ENCODE measurements around the gene BARX2. TPM values are rescaled to one million over a fixed set of nuclear protein-coding genes. Genes with fewer than 3 reads are reported as not detected.
"Not testable (repeated sequence)": the region's sequence is repeated elsewhere in the genome, so short reads cannot be mapped to it uniquely, and the experiment has no call there.

Gene BARX2, protein sequence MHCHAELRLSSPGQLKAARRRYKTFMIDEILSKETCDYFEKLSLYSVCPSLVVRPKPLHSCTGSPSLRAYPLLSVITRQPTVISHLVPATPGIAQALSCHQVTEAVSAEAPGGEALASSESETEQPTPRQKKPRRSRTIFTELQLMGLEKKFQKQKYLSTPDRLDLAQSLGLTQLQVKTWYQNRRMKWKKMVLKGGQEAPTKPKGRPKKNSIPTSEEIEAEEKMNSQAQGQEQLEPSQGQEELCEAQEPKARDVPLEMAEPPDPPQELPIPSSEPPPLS
- total RNA-seq = 1 to 10 TPM; 3.2 to 3.8 TPM

DNA sequence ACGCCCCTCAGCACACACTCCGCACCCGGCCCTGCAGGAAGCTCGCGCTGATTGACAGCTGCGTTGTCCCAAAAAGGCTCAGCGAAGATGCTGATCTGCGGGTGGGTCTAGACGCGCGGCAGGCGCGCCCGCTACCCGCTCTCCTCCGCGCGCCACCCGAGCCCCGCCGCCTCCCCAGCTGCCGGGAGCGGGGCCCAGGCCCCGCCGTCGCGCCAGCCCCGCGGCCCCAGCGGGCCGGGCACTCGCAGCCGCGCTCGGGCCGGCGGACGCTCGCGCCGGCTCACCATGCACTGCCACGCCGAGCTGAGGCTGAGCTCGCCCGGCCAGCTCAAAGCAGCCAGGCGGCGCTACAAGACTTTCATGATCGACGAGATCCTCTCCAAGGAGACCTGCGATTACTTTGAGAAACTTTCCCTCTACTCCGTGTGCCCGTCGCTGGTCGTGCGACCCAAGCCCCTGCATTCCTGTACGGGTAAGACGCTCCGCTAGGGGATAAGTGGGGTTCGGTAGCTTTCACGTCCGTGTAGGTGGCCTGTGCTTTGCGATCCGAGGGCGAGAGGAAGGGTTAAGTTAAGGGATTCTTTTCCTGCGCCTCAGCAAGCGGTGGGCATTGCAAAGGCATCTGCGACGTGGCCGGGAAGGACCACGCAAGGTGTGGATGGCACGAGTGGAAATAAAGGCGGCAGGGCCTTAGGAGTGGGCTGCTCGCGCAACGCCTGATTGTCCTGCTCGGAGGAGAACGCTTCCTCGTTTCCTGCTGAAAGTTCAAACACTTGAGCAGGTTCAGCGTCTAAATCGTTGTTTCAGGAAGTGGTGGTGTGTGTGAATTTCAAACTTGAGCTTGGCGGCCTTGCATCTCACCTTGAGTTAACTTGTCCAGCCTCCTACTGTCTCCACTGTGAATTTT, at the start of gene BARX2:
Gene BARX2, plus strand, starts transcription at position 98 of the 907 bp plus-strand sequence. Its CDS starts 188 bp downstream, at position 286.
- Mint-ChIP-seq H3K27me3 (ENCODE audit: low read depth) (peaks cover 70% of the 10 kb centered on the region), H3K27ac (no peak within 1 kb of the TSS)
- intact Hi-C loops (cut with micrococcal nuclease) = loop anchor here (1.0 to 2.0 kb wide), 5 partner anchors 12 to 375 kb away; no protein-coding TSS in a partner anchor

DNA sequence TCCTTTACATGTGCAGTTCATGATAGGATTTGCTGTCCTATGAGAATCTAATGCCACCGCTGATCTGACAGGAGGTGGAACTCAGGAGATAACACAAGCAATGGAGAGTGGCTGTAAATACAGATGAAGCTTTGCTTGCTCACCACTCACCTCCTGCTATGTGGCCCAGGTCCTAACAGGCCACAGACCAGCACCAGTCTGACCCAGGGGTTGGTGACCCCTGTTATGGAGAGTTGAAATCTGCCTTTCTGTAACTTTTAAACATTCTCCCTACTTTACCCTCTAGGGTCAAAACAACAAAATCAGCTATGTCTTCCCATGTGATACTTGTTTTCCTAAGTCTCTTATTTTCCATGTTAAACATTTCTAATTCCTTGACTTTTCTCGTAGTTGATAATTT, 48.7 kb upstream of the BARX2 start:
- Mint-ChIP-seq H3K9me3 (no peaks in the 10 kb centered on the region), H3K4me3 (no peak overlapping the region), H3K4me1 (ENCODE audit: low read depth) (peaks cover under 1% of the 10 kb centered on the region), H3K27me3 (ENCODE audit: low read depth) (no peaks in the 10 kb centered on the region), H3K27ac (no peak overlapping the region), H3K36me3 (ENCODE audit: low read depth) (no peaks in the 10 kb centered on the region)
- CTCF ChIA-PET = interaction anchor here (0.6 to 1.7 kb wide), 4 partner anchors 8 to 18 kb away, joined by 3 to 4 read pairs (median 3); no protein-coding TSS in a partner anchor
- intact Hi-C loops (cut with micrococcal nuclease) = no loop called here
- DNase-seq = no peak

More for the DNA sequence above, at the start of gene BARX2:
- CTCF ChIA-PET = interaction anchor here (0.7 to 4.1 kb wide), 12 partner anchors 9 to 373 kb away, joined by 3 to 33 read pairs (median 4); no protein-coding TSS in a partner anchor
- peaks cover 24% of the 10 kb centered on the region for H3K4me1 Mint-ChIP-seq (ENCODE audit: low read depth)
- DNase-seq = peak; percentile 77
- H3K4me3 Mint-ChIP-seq = peak within 1 kb of the TSS; percentile 71
- no peaks in the 10 kb centered on the region for H3K36me3 Mint-ChIP-seq (ENCODE audit: low read depth)
- H3K9me3 Mint-ChIP-seq = no peaks in the 10 kb centered on the region

DNA sequence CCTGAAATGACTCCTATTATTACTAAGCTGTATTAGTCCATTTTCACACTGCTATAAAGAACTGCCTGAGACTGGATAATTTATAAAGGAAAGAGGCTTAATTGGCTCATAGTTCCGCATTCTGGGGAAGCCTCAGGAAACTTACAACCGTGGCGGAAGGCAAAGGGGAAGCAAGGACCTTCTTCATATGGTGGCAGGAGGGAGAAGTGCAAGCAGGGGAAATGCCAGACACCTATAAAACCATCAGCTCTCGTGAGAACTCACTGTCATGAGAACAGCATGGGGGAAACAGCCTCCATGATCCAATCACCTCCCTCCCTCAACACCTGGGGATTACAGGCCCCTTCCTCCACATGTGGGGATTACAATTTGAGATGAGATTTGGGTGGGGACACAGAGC, 47.9 kb upstream of the BARX2 start:
- H3K27me3 Mint-ChIP-seq (ENCODE audit: low read depth); intact Hi-C loops (cut with micrococcal nuclease); H3K36me3 Mint-ChIP-seq (ENCODE audit: low read depth); H3K4me1 Mint-ChIP-seq (ENCODE audit: low read depth); DNase-seq; H3K27ac Mint-ChIP-seq; H3K9me3 Mint-ChIP-seq; H3K4me3 Mint-ChIP-seq: not testable (repeated sequence)
- CTCF ChIA-PET = interaction anchor here (0.6 to 1.7 kb wide), 6 partner anchors 9 to 294 kb away, joined by 3 to 4 read pairs (median 3); no protein-coding TSS in a partner anchor

DNA sequence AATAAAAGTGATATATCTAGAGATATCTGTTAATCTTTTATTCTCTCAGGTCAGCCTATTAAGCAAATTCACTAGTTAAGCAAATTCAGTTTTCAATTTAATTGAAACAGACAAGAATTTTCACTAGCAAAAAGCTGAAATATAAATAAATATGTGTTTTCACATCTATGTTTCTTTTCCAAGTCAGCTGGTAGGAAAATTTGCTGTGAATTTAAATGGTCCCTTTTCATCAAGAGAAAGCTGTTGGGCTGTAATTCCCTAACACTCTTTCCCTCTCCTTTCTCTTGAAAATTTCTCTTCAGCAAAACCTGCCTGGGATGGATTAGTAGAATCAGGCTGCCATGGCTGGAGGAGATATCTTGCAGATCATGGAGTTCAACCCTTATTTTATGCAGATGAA, 46.9 kb upstream of the BARX2 start:
- Mint-ChIP-seq H3K27me3 (ENCODE audit: low read depth) (no peaks in the 10 kb centered on the region), H3K4me3 (no peak overlapping the region), H3K9me3 (no peaks in the 10 kb centered on the region), H3K27ac (no peak overlapping the region), H3K36me3 (ENCODE audit: low read depth) (no peaks in the 10 kb centered on the region), H3K4me1 (ENCODE audit: low read depth) (peaks cover 4% of the 10 kb centered on the region)
- intact Hi-C loops (cut with micrococcal nuclease) = no loop called here
- CTCF ChIA-PET = interaction anchor here (2.2 kb wide), 1 partner anchor 12 kb away, joined by 7 read pairs; no protein-coding TSS in a partner anchor
- no peak for DNase-seq

DNA sequence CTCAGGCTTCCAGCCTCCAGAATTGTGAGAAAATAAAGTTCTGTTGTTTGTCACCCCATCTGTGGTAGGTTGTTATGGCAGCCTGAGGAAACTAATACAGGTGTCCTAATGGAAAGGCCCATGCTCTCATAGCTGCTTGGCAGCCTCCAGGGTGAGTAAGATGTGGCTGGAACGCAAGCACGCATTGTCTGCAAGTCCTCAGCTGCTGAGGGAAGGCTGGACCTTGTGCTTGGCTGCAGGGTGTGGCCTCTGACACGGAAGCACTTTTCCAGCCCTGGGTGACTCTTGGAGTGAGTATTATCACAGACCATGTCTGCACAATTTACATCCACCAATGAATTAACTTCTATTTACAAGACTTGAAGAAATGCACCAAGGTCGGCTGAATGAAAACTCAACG, 44.4 kb upstream of the BARX2 start:
- no peaks in the 10 kb centered on the region for H3K27me3 Mint-ChIP-seq (ENCODE audit: low read depth)
- H3K27ac Mint-ChIP-seq = no peak overlapping the region
- CTCF ChIA-PET = interaction anchor here (0.7 to 3.0 kb wide), 13 partner anchors 12 to 420 kb away, joined by 3 to 37 read pairs (median 3); no protein-coding TSS in a partner anchor
- no peak for DNase-seq
- intact Hi-C loops (cut with micrococcal nuclease) = loop anchor here (1.0 to 5.0 kb wide), 4 partner anchors 49 to 447 kb away; no protein-coding TSS in a partner anchor
- no peaks in the 10 kb centered on the region for H3K9me3 Mint-ChIP-seq
- H3K4me1 Mint-ChIP-seq (ENCODE audit: low read depth) = peaks cover 4% of the 10 kb centered on the region
- H3K4me3 Mint-ChIP-seq = no peak overlapping the region
- H3K36me3 Mint-ChIP-seq (ENCODE audit: low read depth) = no peaks in the 10 kb centered on the region

DNA sequence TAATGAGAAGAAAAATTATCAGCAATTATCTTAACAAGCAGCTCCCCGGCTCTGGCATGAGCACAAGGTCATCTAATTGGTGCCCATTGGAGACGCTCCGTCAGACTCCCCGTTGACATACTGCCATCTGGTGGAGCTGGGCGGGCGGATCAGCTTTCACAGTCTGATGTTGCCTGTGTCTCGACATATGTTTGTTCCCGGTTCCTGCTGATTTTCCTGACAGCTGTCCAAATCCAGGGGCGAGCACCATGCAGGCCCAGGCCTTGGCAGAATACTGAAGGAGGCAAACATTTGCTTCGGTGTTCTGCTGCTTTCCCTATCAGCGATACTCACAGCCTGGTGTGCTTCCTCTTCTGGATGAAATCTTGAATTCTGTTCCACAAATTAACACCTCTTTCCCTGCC, 43.8 kb upstream of the BARX2 start:
- CTCF ChIA-PET = interaction anchor here (0.7 to 3.0 kb wide), 13 partner anchors 13 to 419 kb away, joined by 3 to 37 read pairs (median 3); no protein-coding TSS in a partner anchor
- Mint-ChIP-seq H3K36me3 (ENCODE audit: low read depth) (no peaks in the 10 kb centered on the region), H3K27me3 (ENCODE audit: low read depth) (no peaks in the 10 kb centered on the region), H3K4me1 (ENCODE audit: low read depth) (peaks cover 4% of the 10 kb centered on the region), H3K9me3 (no peaks in the 10 kb centered on the region), H3K4me3 (no peak overlapping the region), H3K27ac (no peak overlapping the region)
- intact Hi-C loops (cut with micrococcal nuclease) = loop anchor here (1.0 to 5.0 kb wide), 5 partner anchors 50 to 448 kb away; no protein-coding TSS in a partner anchor
- peak; percentile 85 for DNase-seq

DNA sequence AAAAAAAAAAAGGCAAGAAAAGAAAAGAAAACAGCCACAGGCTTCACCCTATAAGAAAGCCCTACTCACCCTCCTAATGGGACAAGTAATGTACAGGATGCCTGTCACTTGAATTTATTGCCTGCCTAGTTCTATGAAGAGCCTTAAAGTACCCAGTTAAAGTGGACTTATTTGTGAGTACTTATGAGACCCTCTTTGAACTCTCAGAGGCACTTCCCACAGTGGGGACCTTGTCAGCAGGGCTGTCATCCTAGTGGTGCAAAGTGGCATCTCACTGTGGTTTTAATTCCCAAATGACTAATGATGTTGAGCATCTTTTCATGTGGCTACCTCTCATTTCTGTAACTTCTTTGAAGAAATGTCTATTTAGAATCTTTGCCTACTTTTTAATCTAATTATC, 41.8 kb upstream of the BARX2 start:
- DNase-seq = peak; percentile 12
- Mint-ChIP-seq H3K27me3 (ENCODE audit: low read depth) (no peaks in the 10 kb centered on the region), H3K4me3 (no peak overlapping the region), H3K27ac (no peak overlapping the region), H3K4me1 (ENCODE audit: low read depth) (peaks cover 4% of the 10 kb centered on the region), H3K9me3 (no peaks in the 10 kb centered on the region), H3K36me3 (ENCODE audit: low read depth) (no peaks in the 10 kb centered on the region)
- intact Hi-C loops (cut with micrococcal nuclease) = loop anchor here (5.0 kb wide), 2 partner anchors 52 to 372 kb away; no protein-coding TSS in a partner anchor
- CTCF ChIA-PET = interaction anchor here (1.0 to 2.8 kb wide), 3 partner anchors 161 to 216 kb away, joined by 3 to 37 read pairs (median 5); no protein-coding TSS in a partner anchor

DNA sequence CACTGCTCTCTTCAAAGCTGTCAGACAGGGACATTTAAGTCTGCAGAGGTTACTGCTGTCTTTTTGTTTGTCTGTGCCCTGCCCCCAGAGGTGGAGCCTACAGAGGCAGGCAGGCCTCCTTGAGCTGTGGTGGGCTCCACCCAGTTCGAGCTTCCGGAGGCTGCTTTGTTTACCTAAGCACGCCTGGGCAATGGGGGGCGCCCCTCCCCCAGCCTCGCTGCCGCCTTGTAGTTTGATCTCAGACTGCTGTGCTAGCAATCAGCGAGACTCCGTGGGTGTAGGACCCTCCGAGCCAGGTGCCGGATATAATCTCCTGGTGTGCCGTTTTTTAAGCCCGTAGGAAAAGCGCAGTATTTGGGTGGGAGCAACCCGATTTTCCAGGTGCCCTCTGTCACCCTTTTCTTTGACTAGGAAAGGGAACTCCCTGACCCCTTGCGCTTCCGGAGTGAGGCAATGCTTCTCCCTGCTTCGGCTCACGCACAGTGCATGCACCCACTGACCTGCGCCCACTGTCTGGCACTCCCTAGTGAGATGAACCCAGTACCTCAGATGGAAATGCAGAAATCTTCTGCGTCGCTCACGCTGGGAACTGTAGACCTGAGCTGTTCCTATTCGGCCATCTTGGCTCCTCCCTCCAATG, 31.2 kb upstream of the BARX2 start:
- not testable (repeated sequence) for H3K27ac Mint-ChIP-seq

DNA sequence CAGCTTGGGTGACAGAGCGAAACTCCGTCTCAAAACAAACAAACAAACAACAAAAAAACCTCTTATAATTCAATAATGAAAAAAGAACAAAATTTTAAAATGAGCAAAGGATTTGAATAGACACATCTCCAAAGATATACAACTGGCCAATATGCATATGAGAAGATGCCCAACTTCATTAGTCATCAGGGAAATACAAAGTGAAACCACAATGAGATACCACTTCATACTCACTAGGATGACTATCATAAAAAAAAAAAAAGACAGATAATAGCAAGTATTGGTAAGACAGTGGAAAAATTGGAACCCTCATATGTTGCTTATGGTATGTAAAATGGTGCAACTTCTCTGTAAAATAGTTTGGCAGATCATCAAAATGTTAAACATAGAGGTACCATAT, 28.7 kb upstream of the BARX2 start:
- H3K36me3 Mint-ChIP-seq (ENCODE audit: low read depth) = no peaks in the 10 kb centered on the region
- intact Hi-C loops (cut with micrococcal nuclease) = no loop called here
- no peaks in the 10 kb centered on the region for H3K27me3 Mint-ChIP-seq (ENCODE audit: low read depth)
- no peak for DNase-seq
- no peak overlapping the region for H3K27ac Mint-ChIP-seq
- no peak overlapping the region for H3K4me3 Mint-ChIP-seq
- H3K4me1 Mint-ChIP-seq (ENCODE audit: low read depth) = peaks cover 6% of the 10 kb centered on the region
- H3K9me3 Mint-ChIP-seq = no peaks in the 10 kb centered on the region
- CTCF ChIA-PET = interaction anchor here (0.6 to 1.4 kb wide), 3 partner anchors 15 to 407 kb away, joined by 3 to 4 read pairs (median 3); no protein-coding TSS in a partner anchor

More for the DNA sequence above, 31.2 kb upstream of the BARX2 start:
- intact Hi-C loops (cut with micrococcal nuclease); H3K9me3 Mint-ChIP-seq; CTCF ChIA-PET; H3K36me3 Mint-ChIP-seq (ENCODE audit: low read depth); H3K4me3 Mint-ChIP-seq; H3K4me1 Mint-ChIP-seq (ENCODE audit: low read depth); H3K27me3 Mint-ChIP-seq (ENCODE audit: low read depth): not testable (repeated sequence)
- DNase-seq = peak; percentile 38

DNA sequence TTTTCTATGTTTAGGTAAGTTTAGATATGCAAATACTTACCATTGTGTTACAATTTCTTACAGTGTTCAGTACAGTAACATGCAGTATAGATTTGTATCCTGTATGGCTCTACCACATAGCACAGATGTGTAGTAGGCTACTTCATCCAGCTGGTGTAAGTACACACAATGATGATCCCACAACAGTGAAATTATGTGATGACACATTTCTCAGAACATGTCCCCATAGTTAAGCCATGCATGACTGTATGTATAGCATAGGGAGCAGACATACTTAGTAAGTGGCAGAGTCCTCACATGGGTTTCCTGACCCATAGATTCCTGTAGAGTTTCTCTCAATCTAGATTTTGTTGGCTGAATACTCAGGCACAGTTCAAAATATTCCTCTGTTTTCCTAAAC, 26.8 kb upstream of the BARX2 start:
- peaks cover 6% of the 10 kb centered on the region for H3K4me1 Mint-ChIP-seq (ENCODE audit: low read depth)
- H3K27me3 Mint-ChIP-seq (ENCODE audit: low read depth) = no peaks in the 10 kb centered on the region
- H3K9me3 Mint-ChIP-seq = no peaks in the 10 kb centered on the region
- H3K36me3 Mint-ChIP-seq (ENCODE audit: low read depth) = no peaks in the 10 kb centered on the region
- intact Hi-C loops (cut with micrococcal nuclease) = no loop called here
- DNase-seq = no peak
- no peak overlapping the region for H3K4me3 Mint-ChIP-seq
- H3K27ac Mint-ChIP-seq = no peak overlapping the region
- CTCF ChIA-PET = interaction anchor here (0.8 kb wide), 1 partner anchor 464 kb away, joined by 3 read pairs; no protein-coding TSS in a partner anchor

DNA sequence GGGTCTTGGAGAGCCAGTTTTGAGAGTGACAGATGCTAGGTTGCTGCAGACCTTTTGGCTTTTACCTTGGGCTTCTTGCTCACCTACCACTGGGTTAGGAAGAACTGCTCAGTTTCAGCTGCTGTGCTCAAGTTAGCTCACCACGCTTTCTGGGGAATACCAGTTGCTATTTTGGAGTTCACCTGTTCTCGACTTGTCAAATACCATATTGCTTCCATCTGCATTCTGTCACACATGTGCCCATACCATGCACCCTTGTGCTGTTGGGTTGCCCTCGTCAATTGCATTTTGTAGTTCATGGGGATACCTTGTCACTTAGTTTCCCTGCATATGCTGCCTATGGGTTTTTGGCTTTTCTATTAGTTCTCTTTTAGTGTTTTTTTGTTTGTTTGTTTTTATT, 23.0 kb upstream of the BARX2 start:
- intact Hi-C loops (cut with micrococcal nuclease) = no loop called here
- DNase-seq = no peak
- no peak overlapping the region for H3K4me3 Mint-ChIP-seq
- H3K27me3 Mint-ChIP-seq (ENCODE audit: low read depth) = no peaks in the 10 kb centered on the region
- no peak overlapping the region for H3K27ac Mint-ChIP-seq
- H3K4me1 Mint-ChIP-seq (ENCODE audit: low read depth) = no peaks in the 10 kb centered on the region
- CTCF ChIA-PET = no interaction called here
- H3K9me3 Mint-ChIP-seq = no peaks in the 10 kb centered on the region
- no peaks in the 10 kb centered on the region for H3K36me3 Mint-ChIP-seq (ENCODE audit: low read depth)

Data from activated naive CD4-positive, alpha-beta T cell treated with anti-CD3 and anti-CD28 coated beads for 36 hours (primary cell).